Limb (tissue), 2 donors: ENCODE measurements around the gene SLCO1C1.
"Not testable (repeated sequence)": the region's sequence is repeated elsewhere in the genome, so short reads cannot be mapped to it uniquely, and the experiment has no call there.

Experiments
- DNase-seq, 2 donors: peaks; one replicate each; pipeline ENCODE4 v3.0.0-alpha.2; 2016; ENCODE audit errors: extremely low spot score in 2 of 2

Gene SLCO1C1

GRCh38 chr12:20695232-20695631, at the start of gene SLCO1C1:
Gene SLCO1C1 (plus strand): TSS chr12:20695332. CDS start chr12:20699577, 4,245 bp downstream.
- DNase-seq, result no peak

GRCh38 chr12:20646239-20646827, 48.8 kb upstream of the SLCO1C1 start:
- peak in 1 of 2 donors; percentile 50 for DNase-seq

GRCh38 chr12:20653871-20654270, 41.3 kb upstream of the SLCO1C1 start:
- no peak for DNase-seq

- DNase-seq, result no peak
Measured at GRCh38 chr12:20656600-20656999, 38.5 kb upstream of the SLCO1C1 start.

- DNase-seq, result no peak
Measured at GRCh38 chr12:20657496-20657895, 37.6 kb upstream of the SLCO1C1 start.

GRCh38 chr12:20681334-20681733, 13.8 kb upstream of the SLCO1C1 start:
- no peak for DNase-seq

- DNase-seq, result no peak
Measured at GRCh38 chr12:20696181-20696905, 1.2 kb downstream of the SLCO1C1 start.

- no peak for DNase-seq
Measured at GRCh38 chr12:20701106-20701505, 6.0 kb downstream of the SLCO1C1 start.

- no peak for DNase-seq
Measured at GRCh38 chr12:20704860-20705259, 9.7 kb downstream of the SLCO1C1 start.

- DNase-seq, result no peak
Measured at GRCh38 chr12:20711846-20712245, 16.7 kb downstream of the SLCO1C1 start.

- DNase-seq, result no peak
Measured at GRCh38 chr12:20716037-20716436, 20.9 kb downstream of the SLCO1C1 start.

GRCh38 chr12:20716985-20717384, 21.9 kb downstream of the SLCO1C1 start:
- DNase-seq, result no peak

GRCh38 chr12:20718294-20718693, 23.2 kb downstream of the SLCO1C1 start:
- DNase-seq, result no peak

- DNase-seq, result no peak
Measured at GRCh38 chr12:20722142-20722541, 27.0 kb downstream of the SLCO1C1 start.

GRCh38 chr12:20731274-20731673, 36.1 kb downstream of the SLCO1C1 start:
- no peak for DNase-seq

- DNase-seq, result no peak
Measured at GRCh38 chr12:20740972-20741371, 45.8 kb downstream of the SLCO1C1 start.

- no peak for DNase-seq
Measured at GRCh38 chr12:20748198-20748597, 53.1 kb downstream of the SLCO1C1 start.

GRCh38 chr12:20751046-20751445, 55.9 kb downstream of the SLCO1C1 start:
- DNase-seq, result no peak

GRCh38 chr12:20777420-20777819, 82.3 kb downstream of the SLCO1C1 start:
- DNase-seq, result no peak

- DNase-seq, result no peak
Measured at GRCh38 chr12:20778969-20779368, 83.8 kb downstream of the SLCO1C1 start.

- DNase-seq, result not testable (repeated sequence)
Measured at GRCh38 chr12:20779971-20780370, 84.8 kb downstream of the SLCO1C1 start.

GRCh38 chr12:20783796-20784357, 88.7 kb downstream of the SLCO1C1 start:
- DNase-seq, result not testable (repeated sequence)

GRCh38 chr12:20792971-20793370, 97.8 kb downstream of the SLCO1C1 start:
- DNase-seq, result no peak
